Left ventricle myocardium superior (tissue), 1 donor: ENCODE results near the gene ELL2. TPM values are rescaled to one million over a fixed set of nuclear protein-coding genes. Genes with fewer than 3 reads are reported as not detected.

Source experiments
- ATAC-seq: fragments of 200-7000 bp; cut with Tn5 transposase; one replicate; pipeline ENCODE4 v1.9.1; 2020; ENCODE audit warnings: mild to moderate bottlenecking, moderate library complexity
- DNase-seq: peaks from one replicate; pipeline ENCODE4 v3.0.0-alpha.2; 2020
- intact Hi-C: fragments of 100-400 bp; cut with micrococcal nuclease; formaldehyde crosslinking; loops from one replicate; pipeline ENCODE4 v1.11.0; 2022
- total RNA-seq: library from RNA; stranded (reverse); fragmentation: NEBNext Ultra II Directional; extraction: Animal tissue kit (Norgen Biotek cat#: 25700); gene quantifications from one replicate; pipeline ENCODE4 v1.2.1, GENCODE V29; 2021
- donor health status: DM: no; HTN: yes; CAD: no; lungs with severe emphysema.

The ELL2 gene
- total RNA-seq, 1 donor from 2014 or later = 23.4 TPM

GRCh38 chr5:95984287-95984938 is 22.8 kb upstream of the ELL2 start:
- no peak for ATAC-seq
- DNase-seq = no peak
- intact Hi-C loops = no loop called here

- intact Hi-C loops = no loop called here
- ATAC-seq (no peak), DNase-seq (no peak)
These were observed 21.9 kb upstream of the ELL2 start for GRCh38 chr5:95983509-95983908.

DNA sequence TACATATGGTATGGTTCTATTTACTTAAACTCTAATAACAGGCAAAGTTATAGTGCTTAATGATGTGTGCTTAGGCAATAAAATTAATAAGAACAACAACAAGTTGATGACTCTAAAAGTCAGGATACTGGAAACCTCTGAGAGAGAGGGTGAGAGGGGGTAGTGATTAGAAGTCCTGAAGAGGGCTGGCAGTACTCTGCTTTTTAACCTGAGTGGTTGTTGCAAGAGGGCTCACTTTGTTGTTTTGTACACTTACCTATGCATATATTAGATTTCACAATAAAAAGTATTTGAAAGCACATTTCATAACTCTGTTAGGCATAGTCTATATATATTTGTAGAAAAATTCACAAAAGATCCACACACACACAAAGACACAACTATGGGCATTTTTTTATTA is 21.4 kb upstream of the ELL2 start:
- DNase-seq (no peak), ATAC-seq (no peak)
- intact Hi-C loops = no loop called here

- intact Hi-C loops = no loop called here
- DNase-seq = no peak
- no peak for ATAC-seq
These were observed 15.0 kb upstream of the ELL2 start for GRCh38 chr5:95976606-95977005.

GRCh38 chr5:95975703-95976102 is 14.1 kb upstream of the ELL2 start:
- DNase-seq (no peak), ATAC-seq (no peak)
- intact Hi-C loops = no loop called here

DNA sequence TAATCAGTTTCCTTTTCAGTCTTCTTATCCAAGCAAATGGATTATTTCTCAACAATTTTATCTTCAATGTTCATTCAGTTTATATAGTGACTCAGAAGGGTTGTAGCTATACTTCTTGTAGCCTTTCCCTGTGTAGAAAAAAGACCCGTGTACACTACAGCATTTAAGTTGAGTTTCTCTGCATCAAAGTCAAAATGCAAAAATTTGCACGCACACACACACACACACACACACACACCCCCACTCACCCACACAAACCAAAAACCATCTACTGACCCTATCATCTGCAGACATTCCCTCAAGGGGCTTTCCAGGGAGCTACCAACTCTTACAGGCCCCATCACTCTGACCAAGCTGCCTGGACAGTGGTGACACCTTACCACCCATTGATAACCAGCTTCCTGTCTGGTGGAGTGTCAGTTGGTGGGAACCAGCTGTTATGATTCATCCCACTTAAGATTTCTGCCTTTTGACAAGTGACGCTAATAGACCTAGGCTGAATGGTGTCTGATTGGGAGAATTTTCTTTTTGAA is 12.2 kb upstream of the ELL2 start:
- no peak for DNase-seq
- intact Hi-C loops = no loop called here
- no peak for ATAC-seq

DNA sequence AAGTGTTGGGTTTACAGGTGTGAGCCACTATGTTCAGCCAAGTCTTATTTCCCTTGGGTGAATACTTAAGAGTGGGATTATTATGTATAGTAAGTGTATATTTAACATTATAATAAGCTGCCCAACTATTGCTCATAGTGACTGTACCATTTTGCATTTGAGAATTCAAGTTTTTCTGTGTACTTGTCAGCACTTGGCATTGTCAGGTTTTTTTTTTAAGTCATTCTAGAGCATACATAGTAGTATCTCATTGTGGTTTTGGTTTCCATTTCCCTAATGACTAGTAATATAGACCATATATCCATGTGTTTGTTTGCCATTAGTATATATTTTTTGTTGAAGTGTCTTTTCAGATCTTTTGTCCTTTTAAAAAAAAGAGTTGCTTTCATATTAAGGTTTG is 10.5 kb upstream of the ELL2 start:
- intact Hi-C loops = no loop called here
- DNase-seq (no peak), ATAC-seq (no peak)

DNA sequence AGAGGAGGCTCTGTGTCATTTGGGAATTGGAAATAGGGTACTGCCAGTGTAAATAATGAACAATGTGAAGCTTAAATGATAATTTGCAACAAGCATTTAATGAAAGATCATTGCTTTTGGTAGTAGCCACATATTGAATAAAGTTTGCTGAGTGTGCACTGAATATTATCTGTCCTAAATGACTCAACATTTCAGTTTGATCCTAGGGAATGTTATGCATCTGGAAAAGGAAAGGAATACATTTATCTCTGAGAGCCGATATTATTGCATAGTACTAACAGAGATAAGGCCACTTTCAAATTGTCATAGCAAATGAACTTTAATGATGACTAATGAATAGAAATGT is 8.7 kb upstream of the ELL2 start:
- ATAC-seq (no peak), DNase-seq (no peak)
- intact Hi-C loops = no loop called here

DNA sequence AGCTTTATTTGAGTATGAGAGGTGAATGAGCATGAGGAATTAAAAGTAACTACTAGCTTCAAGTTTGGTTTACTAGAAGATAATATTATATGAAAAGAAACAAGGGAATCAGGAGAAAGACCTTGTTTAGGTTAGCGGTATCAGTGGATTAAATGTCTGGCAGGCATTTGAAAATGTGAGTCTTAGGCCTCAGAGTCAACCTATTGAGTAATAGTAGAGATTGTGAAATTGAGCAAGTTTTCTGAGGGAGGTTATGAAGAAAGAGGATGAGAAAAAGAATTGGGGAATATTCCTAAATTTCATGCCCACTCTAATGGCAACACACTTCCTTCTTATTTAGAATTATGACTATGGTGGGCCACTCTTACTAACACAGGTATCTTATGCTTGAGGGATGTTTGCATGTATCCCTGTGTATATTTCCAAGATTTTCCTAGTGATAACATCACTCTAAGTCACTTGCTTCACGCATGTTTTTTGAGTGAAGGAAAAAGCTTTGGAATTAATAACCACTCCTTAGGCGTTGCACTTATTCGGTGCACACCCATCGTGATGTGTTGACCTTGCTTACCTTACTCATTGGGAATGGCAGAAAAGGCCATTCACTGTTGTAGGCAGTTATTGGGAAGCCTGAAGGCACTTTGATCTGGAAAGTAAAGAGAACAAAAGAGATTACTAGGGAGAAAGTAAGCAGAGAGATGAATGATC is 8.2 kb upstream of the ELL2 start:
- ATAC-seq = no peak
- intact Hi-C loops = loop anchor here (10.0 kb wide), 1 partner anchor 365 kb away; no protein-coding TSS in a partner anchor
- DNase-seq = no peak

- intact Hi-C loops = loop anchor here (10.0 kb wide), 1 partner anchor 366 kb away; no protein-coding TSS in a partner anchor
- no peak for ATAC-seq
- DNase-seq = no peak
These were observed 7.4 kb upstream of the ELL2 start for GRCh38 chr5:95969055-95969454.

- intact Hi-C loops = loop anchor here (10.0 kb wide), 1 partner anchor 368 kb away; no protein-coding TSS in a partner anchor
- ATAC-seq (no peak), DNase-seq (no peak)
These were observed 5.6 kb upstream of the ELL2 start for GRCh38 chr5:95967236-95967635.

DNA sequence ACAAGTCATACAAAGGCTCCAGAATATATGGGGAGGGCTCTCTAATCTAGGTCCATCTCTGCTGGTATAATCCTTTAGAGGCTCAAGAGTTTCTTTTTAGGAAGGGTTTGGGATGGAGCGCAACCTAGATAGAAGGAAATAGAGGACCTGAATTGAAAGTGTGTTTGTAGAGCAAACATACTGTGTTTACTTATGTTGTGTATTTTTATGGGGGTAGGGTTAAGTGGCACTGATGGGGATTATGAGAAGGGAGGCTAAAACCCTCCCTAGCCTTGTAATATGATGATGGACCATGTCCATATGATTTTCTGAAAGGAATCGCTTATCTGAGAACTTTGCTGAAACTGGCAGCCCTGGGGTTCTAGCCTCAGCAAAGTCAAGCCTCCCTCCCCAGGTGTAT is 4.4 kb upstream of the ELL2 start:
- no peak for ATAC-seq
- intact Hi-C loops = loop anchor here (10.0 kb wide), 1 partner anchor 369 kb away; no protein-coding TSS in a partner anchor
- DNase-seq = no peak

DNA sequence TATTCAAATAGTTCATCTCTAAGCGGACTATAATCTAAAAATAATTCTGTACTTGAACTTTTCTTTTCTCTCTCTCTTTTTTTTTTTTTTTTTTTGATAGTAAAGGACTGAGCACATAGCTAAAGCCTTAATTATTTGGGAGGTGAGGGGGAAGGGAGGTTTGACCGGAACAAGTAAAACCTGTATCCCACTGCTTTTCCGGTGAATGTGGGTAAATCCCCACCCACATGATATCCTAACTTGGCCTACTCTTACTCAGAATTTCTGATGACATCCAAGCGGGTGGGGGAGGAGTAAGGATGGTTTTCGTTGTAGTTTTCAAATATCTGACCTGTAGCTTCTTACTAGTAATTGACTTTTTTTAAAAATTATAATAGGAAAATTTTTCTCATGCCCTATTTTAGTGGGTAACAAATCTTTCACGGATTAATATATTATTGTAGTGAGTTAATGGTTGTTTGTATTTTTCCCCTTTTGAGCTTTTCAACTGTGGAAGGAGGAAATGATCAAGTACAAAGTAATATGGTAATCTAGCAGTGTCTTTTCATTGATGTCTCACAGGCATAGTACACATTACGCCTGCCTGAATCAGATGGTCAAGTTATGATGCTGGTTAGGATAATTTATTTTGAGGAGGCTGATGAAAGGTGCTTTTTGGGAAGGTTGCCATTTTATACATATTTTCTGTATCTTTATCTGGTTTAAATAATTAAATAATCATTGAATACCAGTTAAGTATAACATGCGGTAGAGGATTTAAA is 2.2 kb upstream of the ELL2 start:
- intact Hi-C loops = loop anchor here (10.0 kb wide), 1 partner anchor 371 kb away; no protein-coding TSS in a partner anchor
- ATAC-seq (no peak), DNase-seq (no peak)

DNA sequence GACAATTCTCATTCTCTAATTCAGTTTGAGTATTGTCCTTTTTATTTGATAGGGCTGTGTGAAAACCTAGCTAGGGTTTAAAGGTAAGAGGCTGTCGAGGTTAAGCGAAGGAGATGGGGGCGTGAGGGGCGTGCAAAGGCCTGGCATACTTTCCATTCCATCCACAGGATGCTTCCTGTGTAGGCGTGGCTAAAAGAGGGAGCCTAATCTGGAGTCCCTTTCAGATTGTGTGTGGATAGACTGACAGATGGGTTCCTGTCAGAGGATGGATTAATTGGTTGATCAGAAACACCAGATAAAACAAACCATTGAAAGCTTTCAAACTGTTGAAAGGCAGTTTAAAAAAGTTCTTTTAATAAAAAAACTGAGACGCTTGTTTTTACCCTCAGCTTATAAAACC is 1.1 kb upstream of the ELL2 start:
- intact Hi-C loops = loop anchor here (10.0 kb wide), 1 partner anchor 372 kb away; no protein-coding TSS in a partner anchor

DNA sequence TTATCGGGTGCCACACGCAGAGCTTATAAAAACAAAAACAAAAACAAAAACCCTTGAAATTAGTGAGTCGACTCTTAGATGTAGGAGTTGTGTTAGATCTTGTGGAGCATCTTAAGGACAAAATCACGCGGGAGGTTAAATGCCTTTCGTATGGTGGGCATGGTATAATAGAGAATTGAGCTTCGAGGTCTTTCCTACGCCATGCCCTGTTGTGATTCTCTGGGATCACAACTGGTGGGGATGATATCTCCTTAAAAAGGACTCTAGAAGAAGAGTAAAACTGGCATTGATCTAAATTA is 773 bp upstream of the ELL2 start:
- DNase-seq = no peak
- ATAC-seq = no peak
- intact Hi-C loops = loop anchor here (10.0 kb wide), 1 partner anchor 372 kb away; no protein-coding TSS in a partner anchor

More for the DNA sequence above, 1.1 kb upstream of the ELL2 start:
- no peak for DNase-seq
- no peak for ATAC-seq

DNA sequence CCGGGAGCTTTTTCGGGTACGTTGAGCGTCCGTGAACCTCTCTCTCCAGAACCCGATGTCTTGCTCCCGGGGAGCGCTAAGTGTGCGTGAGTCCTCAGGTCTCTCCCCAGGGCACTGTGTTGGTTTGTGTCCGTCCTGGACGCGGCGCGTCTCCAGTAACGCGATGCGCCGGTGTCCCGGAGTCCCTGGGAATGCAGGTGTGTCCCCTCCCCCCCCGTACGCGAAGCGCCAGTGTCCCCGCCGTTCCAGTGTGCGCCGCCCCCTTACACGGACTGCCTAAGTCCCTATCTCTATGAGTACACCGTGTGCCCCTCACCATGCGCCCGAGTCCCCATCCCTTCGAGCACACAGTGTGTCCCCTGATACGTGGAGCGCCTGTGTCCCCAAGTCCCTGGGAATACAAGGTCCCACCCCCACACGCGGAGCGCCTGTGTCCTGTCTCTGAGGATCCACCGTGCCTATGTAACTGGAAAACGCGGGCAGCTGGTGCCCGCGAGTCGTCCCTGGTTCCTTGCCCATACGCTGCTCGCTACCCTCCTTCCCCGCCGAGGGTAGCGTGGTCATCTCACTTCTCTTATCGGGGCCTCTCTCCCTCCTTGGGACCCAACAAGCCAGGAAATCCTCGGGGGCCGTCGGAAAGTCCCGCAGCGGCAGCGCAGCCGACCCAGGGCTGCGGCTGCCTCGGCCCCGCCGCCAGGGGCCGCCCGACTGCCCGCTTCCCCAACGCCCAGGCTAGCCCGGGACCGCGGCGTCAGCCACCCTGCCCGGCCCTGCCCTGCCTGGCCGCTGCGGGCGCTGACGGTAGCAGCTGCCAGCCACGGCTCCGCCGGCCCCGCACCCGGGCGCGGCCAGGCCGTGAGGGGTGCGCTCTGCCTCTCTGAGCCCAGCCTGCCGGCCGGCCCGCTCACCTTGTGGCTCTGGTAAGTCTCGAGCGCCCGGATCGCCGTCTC is 709 bp downstream of the ELL2 start:
- intact Hi-C loops = loop anchor here (10.0 kb wide), 1 partner anchor 374 kb away; no protein-coding TSS in a partner anchor
- DNase-seq (peak; percentile 90), ATAC-seq (peak; percentile 82)

DNA sequence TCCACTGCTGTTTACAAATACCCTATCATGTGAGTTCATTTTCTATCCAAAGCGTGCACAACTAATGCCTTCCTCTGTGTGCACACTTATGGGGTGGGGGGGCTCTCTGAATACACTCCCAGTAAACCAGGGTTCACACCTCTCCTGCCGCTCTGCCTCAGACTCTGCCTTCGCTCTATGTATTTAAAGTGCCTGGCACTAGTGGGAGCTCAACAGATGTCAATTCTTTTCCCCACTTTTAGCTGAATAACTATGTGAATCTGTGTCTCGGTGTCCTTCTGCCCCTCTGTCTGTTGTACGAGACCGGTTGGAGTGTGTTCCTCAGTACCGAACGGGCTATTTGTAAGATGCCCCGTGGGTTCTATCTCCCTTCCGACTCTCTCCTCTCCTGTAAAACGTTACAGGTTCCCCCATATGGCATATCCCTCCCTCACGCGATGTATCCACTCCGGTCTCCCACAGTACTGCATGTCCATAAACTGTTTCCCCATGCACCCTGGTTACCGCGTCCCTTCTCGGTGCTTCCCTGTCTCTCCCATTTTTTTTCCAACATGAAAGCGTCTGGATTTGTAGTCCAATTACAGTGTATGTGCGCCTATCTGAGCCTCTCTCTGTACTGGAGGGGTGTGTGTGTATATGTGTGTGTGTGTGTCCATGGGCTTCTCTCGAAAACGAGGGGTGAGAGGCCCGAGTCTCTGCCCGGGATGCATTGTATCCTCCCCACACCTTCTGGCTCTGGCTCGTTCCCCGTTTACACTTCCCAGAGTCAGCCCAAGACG is 1.6 kb downstream of the ELL2 start:
- ATAC-seq (peak; percentile 6), DNase-seq (no peak)
- intact Hi-C loops = loop anchor here (10.0 kb wide), 3 partner anchors 65 to 375 kb away; no protein-coding TSS in a partner anchor
